ENCODE data around the gene LRRC61. TPM values are rescaled to one million over a fixed set of nuclear protein-coding genes. Genes with fewer than 3 reads are reported as not detected.
"Not testable (repeated sequence)": the region's sequence is repeated elsewhere in the genome, so short reads cannot be mapped to it uniquely, and the experiment has no call there.

The LRRC61 gene
- total RNA-seq, 1 donor from 2014 or later: 10.2 TPM

DNA sequence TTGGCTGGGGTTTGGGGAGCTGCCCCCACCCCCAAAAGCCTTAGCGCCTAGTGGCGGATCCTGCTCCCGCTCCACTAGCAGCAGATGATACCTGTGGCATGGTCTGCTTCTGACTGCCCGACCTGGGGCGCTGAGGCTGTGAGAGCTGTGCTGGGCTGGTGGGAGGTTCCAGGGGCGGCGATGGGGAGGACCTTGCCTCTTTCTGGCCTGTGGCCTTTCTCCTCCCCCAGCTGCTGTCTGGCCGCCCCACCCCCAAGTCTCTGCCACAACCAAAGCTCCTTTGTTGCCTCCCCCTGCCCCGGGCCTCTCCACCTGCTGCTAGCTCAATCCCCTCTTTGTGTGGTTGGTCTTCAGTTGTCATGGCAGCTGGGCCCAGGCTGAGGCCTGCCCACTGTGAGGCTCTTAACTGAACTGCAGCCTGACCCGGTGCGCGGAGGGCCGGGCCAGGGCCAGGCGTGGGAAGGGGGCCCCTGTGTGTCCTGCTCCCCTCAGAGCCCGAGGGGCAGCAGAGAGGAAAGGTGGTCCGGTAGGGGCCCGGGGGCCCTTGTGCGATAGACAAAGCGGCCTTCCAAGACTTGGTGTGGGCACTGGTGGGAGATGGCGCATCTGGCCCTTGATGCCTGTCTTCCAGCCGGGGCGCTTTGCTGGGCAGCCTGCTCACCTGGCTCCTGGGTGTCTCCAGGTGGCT lies 60.7 kb downstream of the LRRC61 start:
- peak; percentile 58 for DNase-seq
- TF ChIP-seq, protein P1, sequence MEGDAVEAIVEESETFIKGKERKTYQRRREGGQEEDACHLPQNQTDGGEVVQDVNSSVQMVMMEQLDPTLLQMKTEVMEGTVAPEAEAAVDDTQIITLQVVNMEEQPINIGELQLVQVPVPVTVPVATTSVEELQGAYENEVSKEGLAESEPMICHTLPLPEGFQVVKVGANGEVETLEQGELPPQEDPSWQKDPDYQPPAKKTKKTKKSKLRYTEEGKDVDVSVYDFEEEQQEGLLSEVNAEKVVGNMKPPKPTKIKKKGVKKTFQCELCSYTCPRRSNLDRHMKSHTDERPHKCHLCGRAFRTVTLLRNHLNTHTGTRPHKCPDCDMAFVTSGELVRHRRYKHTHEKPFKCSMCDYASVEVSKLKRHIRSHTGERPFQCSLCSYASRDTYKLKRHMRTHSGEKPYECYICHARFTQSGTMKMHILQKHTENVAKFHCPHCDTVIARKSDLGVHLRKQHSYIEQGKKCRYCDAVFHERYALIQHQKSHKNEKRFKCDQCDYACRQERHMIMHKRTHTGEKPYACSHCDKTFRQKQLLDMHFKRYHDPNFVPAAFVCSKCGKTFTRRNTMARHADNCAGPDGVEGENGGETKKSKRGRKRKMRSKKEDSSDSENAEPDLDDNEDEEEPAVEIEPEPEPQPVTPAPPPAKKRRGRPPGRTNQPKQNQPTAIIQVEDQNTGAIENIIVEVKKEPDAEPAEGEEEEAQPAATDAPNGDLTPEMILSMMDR (IDR thresholded peaks at IDR 0.05): no peak

DNA sequence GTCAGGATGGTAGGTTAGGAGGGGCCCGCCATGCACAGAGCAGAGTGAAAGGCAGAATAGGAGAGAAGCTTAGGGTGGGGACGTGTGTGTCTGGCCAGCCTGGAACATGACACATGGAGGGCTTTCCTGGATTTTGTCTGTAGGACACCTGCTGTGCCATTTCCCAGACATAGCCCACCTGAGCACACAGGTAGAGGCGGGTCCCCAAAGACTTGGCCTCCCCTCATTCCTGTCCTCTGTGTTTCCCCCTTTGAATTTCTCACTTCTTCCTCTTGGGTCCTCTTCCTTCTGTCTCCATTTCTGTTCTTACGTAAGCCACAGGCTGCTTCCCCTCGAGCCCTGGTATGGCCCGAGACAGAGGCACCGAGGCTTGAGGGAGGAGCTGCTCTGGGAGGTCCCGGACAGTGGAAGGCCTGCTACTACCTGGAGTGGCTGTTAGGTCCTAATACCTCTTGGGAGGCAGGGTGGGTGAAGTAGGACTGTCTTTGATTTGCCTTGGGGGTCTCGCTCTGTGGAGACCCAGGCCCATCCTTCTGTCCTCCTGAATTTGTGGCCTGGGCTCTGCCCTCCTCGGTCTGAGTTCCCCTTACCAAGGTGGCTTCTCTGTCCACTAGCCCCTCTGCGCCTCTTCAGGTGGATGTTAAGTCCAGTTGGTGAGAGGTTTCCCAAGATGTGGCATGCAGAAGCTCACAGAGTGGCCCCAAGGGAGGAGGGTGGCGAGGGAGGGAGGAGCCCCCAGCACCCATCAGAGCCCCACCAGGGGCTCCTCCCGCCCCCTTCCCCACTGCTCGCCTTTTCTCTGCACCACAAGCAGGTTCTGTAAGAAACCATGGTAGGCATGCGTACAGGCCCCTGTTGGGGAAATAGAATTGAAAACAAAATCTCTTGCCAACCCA lies 61.5 kb downstream of the LRRC61 start:
- peak; percentile 59 for DNase-seq
- H3K27me3 ChIP-seq: no peaks in the 10 kb centered on the region

More for the DNA sequence above, 60.7 kb downstream of the LRRC61 start:
- no peaks in the 10 kb centered on the region for H3K9me3 ChIP-seq
- no peaks in the 10 kb centered on the region for H3K27me3 ChIP-seq
- H3K27ac ChIP-seq: no peak overlapping the region
- no peaks in the 10 kb centered on the region for H3K36me3 ChIP-seq
- no peak overlapping the region for H3K4me3 ChIP-seq
- ATAC-seq: no peak
- peaks cover 15% of the 10 kb centered on the region for H3K4me1 ChIP-seq
- intact Hi-C loops (cut with DNase I): no loop called here

DNA sequence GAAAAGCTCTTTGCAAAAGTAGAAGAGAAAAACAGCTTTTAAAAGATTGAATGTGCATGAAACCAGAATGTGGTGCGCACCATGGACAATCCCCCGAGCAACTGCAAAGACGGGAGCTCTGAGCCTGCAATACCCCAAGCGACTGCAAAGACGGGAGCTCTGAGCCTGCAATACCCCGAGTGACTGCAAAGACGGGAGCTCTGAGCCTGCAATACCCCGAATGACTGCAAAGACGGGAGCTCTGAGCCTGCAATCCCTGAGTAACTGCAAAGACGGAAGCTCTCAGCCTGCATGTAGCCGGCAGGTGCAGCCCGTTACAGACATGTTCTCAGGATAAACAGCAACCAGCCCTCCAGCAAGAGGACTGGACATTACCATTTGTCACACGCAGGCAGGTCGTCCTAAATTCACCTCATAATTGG lies 62.2 kb downstream of the LRRC61 start:
- no peaks in the 10 kb centered on the region for H3K27me3 ChIP-seq
- H3K36me3 ChIP-seq: peaks cover 5% of the 10 kb centered on the region
- H3K9me3 ChIP-seq: no peaks in the 10 kb centered on the region
- intact Hi-C loops (cut with DNase I): no loop called here
- TF ChIP-seq, protein P1 (IDR thresholded peaks at IDR 0.05): no peak
- DNase-seq (peak; percentile 13), ATAC-seq (no peak)
- peaks cover 14% of the 10 kb centered on the region for H3K4me1 ChIP-seq
- H3K4me3 ChIP-seq: no peak overlapping the region
- H3K27ac ChIP-seq: no peak overlapping the region

More for the DNA sequence above, 61.5 kb downstream of the LRRC61 start:
- peaks cover 19% of the 10 kb centered on the region for H3K4me1 ChIP-seq
- H3K9me3 ChIP-seq: no peaks in the 10 kb centered on the region
- TF ChIP-seq, protein P1 (IDR thresholded peaks at IDR 0.05): no peak
- intact Hi-C loops (cut with DNase I): no loop called here
- peak; percentile 33 for ATAC-seq
- no peak overlapping the region for H3K27ac ChIP-seq
- H3K4me3 ChIP-seq: no peak overlapping the region
- H3K36me3 ChIP-seq: no peaks in the 10 kb centered on the region

DNA sequence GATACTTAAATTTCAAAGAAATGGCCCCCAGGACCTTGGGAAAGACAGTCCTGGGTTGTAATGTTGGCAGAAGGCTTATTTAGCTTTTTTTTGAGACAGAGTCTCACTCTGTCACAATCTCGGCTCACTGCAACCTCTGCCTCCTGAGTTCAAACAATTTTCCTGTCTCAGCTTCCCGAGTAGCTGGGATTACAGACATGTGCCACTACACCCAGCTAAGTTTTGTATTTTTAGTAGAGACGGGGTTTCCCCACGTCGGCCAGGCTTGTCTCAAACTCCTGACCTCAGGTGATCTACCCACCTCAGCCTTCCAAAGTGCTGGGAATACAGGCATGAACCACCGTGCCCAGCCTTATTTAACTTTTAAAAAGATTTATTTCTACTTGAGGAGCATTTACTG lies 62.7 kb downstream of the LRRC61 start:
- intact Hi-C loops (cut with DNase I); DNase-seq; H3K36me3 ChIP-seq; H3K27me3 ChIP-seq; ATAC-seq; H3K27ac ChIP-seq; H3K9me3 ChIP-seq; H3K4me3 ChIP-seq: not testable (repeated sequence)
- peaks cover 10% of the 10 kb centered on the region for H3K4me1 ChIP-seq

Other genes with a start within 250 kb of the LRRC61 start
- gene ACTR3C, start 190 bp downstream of the LRRC61 start, total RNA-seq: 20.1 TPM
- gene RARRES2, start 18.3 kb downstream of the LRRC61 start, total RNA-seq: 259 TPM
- 93.7 TPM for gene REPIN1, start 45.5 kb downstream of the LRRC61 start, total RNA-seq
- gene ZNF775, start 56.0 kb downstream of the LRRC61 start, total RNA-seq: 4.4 TPM
- gene GIMAP8, start 127.3 kb downstream of the LRRC61 start, total RNA-seq: 42.3 TPM
- gene GIMAP7, start 191.5 kb downstream of the LRRC61 start, total RNA-seq: 47.0 TPM
- gene GIMAP4, start 244.0 kb downstream of the LRRC61 start, total RNA-seq: 83.3 TPM